Measurements from ENCODE around the gene TIMP2. TPM values are rescaled to one million over a fixed set of nuclear protein-coding genes. Genes with fewer than 3 reads are reported as not detected.

The TIMP2 gene
- total and polyA plus RNA-seq, 4 donors, result 8.9 to 37.6 (median 10.1) TPM

DNA sequence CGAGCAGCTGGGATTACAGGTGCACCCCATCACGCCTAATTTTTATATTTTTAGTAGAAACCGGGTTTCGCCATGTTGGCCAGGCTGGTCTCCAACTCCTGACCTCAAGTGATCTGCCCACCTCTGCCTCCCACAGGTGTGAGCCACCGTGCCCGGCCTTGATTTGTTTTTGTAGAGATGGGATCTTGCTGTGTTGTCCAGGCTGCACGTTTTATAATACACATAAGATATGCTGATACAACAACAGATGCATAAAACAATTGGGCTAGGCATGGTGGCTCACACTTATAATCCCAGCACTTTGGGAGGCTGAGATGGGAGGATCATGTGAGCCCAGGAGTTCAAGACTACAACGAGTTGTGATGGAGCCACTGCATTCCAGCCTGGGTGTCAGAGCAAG lies 90.6 kb downstream of the TIMP2 start:
- WGBS, result 96% methylated on average over 8 of the region's 8 CpGs
- Histone ChIP-seq H3K27ac (ENCODE audit: low read depth in 1 of 2, low read length in 2 of 2) (no peak overlapping the region), H3K4me1 (ENCODE audit: control insufficient read depth in 4 of 4, insufficient read depth in 4 of 4, low read length in 3 of 4) (peaks cover 0 to 25% (median 15%) of the 10 kb centered on the region in 4 donors), H3K4me3 (ENCODE audit: low read depth in 1 of 3, low read length in 3 of 3) (no peak overlapping the region), H3K27me3 (ENCODE audit: control insufficient read depth in 4 of 4, insufficient read depth in 4 of 4, low read length in 3 of 4) (no peaks in the 10 kb centered on the region), H3K36me3 (ENCODE audit: control insufficient read depth in 4 of 4, insufficient read depth in 3 of 4, low read depth in 1 of 4, low read length in 3 of 4) (peaks cover 11 to 63% (median 50%) of the 10 kb centered on the region in 4 donors), H3K9ac (ENCODE audit: low read depth in 1 of 2, low read length in 2 of 2) (no peak overlapping the region), H3K9me3 (ENCODE audit: control insufficient read depth in 4 of 4, low read length in 3 of 4) (no peaks in the 10 kb centered on the region)
- DNase-seq (ENCODE audit: low spot score), result no peak
- TF ChIP-seq, protein P1, sequence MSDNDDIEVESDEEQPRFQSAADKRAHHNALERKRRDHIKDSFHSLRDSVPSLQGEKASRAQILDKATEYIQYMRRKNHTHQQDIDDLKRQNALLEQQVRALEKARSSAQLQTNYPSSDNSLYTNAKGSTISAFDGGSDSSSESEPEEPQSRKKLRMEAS (IDR thresholded peaks at IDR 0.05), result no peak
- TF ChIP-seq, protein P2, sequence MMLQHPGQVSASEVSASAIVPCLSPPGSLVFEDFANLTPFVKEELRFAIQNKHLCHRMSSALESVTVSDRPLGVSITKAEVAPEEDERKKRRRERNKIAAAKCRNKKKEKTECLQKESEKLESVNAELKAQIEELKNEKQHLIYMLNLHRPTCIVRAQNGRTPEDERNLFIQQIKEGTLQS (IDR thresholded peaks at IDR 0.05), result no peak
- TF ChIP-seq RXRA (IDR thresholded peaks at IDR 0.05) (no peak), EGR1 (IDR thresholded peaks at IDR 0.05; ENCODE audit: low read depth in 2 of 2) (no peak), FOXA2 (IDR thresholded peaks at IDR 0.05) (no peak), YY1 (IDR thresholded peaks at IDR 0.05) (no peak)

DNA sequence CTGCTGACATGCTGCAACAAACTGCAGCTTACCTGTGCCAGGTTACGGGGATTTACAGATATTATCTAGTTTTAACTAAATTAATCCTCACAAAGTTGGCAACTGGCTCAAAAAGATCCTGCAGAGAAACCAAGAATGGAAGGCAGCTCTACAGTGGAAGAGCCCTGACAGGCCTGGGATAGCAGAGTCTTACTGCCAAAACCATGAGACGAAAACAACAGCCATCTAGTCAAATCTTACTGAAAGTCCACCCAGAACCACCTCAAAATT lies 92.7 kb downstream of the TIMP2 start:
- Histone ChIP-seq H3K27me3 (ENCODE audit: control insufficient read depth in 4 of 4, insufficient read depth in 4 of 4, low read length in 3 of 4) (no peaks in the 10 kb centered on the region), H3K9me3 (ENCODE audit: control insufficient read depth in 4 of 4, low read length in 3 of 4) (no peaks in the 10 kb centered on the region), H3K36me3 (ENCODE audit: control insufficient read depth in 4 of 4, insufficient read depth in 3 of 4, low read depth in 1 of 4, low read length in 3 of 4) (peaks cover 14 to 76% (median 60%) of the 10 kb centered on the region in 4 donors), H3K4me1 (ENCODE audit: control insufficient read depth in 4 of 4, insufficient read depth in 4 of 4, low read length in 3 of 4) (peaks cover 0 to 8% (median 3%) of the 10 kb centered on the region in 4 donors), H3K4me3 (ENCODE audit: low read depth in 1 of 3, low read length in 3 of 3) (no peak overlapping the region), H3K27ac (ENCODE audit: low read depth in 1 of 2, low read length in 2 of 2) (no peak overlapping the region), H3K9ac (ENCODE audit: low read depth in 1 of 2, low read length in 2 of 2) (no peak overlapping the region)
- DNase-seq (ENCODE audit: low spot score), result no peak
- TF ChIP-seq TAF1 (conservative IDR thresholded peaks at IDR 0.05) (no peak), JUND (IDR thresholded peaks at IDR 0.05) (no peak), RXRA (IDR thresholded peaks at IDR 0.05) (no peak), FOXA2 (IDR thresholded peaks at IDR 0.05) (no peak), HNF4A (conservative IDR thresholded peaks at IDR 0.05) (no peak)
- TF ChIP-seq, protein P2 (IDR thresholded peaks at IDR 0.05), result no peak
- TF ChIP-seq, protein P1 (IDR thresholded peaks at IDR 0.05), result no peak
- TF ChIP-seq, protein P3, sequence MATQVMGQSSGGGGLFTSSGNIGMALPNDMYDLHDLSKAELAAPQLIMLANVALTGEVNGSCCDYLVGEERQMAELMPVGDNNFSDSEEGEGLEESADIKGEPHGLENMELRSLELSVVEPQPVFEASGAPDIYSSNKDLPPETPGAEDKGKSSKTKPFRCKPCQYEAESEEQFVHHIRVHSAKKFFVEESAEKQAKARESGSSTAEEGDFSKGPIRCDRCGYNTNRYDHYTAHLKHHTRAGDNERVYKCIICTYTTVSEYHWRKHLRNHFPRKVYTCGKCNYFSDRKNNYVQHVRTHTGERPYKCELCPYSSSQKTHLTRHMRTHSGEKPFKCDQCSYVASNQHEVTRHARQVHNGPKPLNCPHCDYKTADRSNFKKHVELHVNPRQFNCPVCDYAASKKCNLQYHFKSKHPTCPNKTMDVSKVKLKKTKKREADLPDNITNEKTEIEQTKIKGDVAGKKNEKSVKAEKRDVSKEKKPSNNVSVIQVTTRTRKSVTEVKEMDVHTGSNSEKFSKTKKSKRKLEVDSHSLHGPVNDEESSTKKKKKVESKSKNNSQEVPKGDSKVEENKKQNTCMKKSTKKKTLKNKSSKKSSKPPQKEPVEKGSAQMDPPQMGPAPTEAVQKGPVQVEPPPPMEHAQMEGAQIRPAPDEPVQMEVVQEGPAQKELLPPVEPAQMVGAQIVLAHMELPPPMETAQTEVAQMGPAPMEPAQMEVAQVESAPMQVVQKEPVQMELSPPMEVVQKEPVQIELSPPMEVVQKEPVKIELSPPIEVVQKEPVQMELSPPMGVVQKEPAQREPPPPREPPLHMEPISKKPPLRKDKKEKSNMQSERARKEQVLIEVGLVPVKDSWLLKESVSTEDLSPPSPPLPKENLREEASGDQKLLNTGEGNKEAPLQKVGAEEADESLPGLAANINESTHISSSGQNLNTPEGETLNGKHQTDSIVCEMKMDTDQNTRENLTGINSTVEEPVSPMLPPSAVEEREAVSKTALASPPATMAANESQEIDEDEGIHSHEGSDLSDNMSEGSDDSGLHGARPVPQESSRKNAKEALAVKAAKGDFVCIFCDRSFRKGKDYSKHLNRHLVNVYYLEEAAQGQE (IDR thresholded peaks at IDR 0.05), result no peak
- 95% methylated on average over 2 of the region's 2 CpGs for WGBS

DNA sequence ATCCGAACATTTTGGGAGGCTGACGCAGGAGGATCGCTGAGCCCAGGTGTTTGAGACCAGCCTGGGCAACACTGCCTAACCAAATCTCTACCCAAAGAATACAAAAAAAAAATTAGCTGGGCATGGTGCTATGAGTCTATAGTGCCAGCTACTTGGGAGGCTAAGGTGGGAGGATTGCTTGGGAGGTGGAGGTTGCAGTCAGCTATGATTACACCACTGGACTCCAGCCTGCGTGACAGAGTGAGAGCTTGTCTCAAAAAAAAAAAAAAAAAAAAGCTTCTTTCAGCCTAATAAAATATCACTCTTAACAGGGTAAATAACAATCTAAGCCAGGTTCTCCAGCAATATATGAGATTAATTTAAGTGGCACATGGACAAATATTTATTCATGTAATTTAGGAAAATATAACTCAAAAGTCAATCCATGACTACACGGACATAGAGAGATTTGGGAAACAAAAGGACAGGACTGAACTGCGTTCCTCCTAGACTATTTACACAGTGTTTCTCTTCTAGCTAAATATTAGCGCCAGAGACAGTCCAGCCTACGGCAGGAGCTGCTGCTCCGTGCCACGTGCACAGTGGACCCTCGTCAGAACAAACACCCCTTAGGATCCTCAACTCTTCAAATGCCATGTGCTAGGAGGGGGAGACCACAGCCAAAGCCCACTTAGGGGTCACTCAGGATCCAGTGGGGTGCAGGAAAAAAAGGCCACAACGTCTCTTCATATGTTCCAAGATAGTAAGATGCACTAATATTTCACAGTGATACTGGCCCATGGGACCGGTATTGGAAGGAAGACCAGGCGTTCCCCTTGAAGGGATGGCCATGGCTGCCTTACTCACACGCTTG lies 93.3 kb downstream of the TIMP2 start:
- 65% methylated on average over 15 of the region's 15 CpGs for WGBS
- TF ChIP-seq, protein P4, sequence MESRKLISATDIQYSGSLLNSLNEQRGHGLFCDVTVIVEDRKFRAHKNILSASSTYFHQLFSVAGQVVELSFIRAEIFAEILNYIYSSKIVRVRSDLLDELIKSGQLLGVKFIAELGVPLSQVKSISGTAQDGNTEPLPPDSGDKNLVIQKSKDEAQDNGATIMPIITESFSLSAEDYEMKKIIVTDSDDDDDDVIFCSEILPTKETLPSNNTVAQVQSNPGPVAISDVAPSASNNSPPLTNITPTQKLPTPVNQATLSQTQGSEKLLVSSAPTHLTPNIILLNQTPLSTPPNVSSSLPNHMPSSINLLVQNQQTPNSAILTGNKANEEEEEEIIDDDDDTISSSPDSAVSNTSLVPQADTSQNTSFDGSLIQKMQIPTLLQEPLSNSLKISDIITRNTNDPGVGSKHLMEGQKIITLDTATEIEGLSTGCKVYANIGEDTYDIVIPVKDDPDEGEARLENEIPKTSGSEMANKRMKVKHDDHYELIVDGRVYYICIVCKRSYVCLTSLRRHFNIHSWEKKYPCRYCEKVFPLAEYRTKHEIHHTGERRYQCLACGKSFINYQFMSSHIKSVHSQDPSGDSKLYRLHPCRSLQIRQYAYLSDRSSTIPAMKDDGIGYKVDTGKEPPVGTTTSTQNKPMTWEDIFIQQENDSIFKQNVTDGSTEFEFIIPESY (IDR thresholded peaks at IDR 0.05), result no peak
- TF ChIP-seq RAD21 (IDR thresholded peaks at IDR 0.05), result no peak
- TF ChIP-seq NR2F2 (IDR thresholded peaks at IDR 0.05), result no peak
- peak; percentile 15 for TF ChIP-seq SP1 (IDR thresholded peaks at IDR 0.05)
- TF ChIP-seq FOXA2 (IDR thresholded peaks at IDR 0.05), result no peak
- TF ChIP-seq HNF4G (IDR thresholded peaks at IDR 0.05), result no peak
- peak in 1 of 2 donors; percentile 7 for TF ChIP-seq HNF4A (conservative IDR thresholded peaks at IDR 0.05)
- no peak for TF ChIP-seq YY1 (IDR thresholded peaks at IDR 0.05)
- TF ChIP-seq, protein P5, sequence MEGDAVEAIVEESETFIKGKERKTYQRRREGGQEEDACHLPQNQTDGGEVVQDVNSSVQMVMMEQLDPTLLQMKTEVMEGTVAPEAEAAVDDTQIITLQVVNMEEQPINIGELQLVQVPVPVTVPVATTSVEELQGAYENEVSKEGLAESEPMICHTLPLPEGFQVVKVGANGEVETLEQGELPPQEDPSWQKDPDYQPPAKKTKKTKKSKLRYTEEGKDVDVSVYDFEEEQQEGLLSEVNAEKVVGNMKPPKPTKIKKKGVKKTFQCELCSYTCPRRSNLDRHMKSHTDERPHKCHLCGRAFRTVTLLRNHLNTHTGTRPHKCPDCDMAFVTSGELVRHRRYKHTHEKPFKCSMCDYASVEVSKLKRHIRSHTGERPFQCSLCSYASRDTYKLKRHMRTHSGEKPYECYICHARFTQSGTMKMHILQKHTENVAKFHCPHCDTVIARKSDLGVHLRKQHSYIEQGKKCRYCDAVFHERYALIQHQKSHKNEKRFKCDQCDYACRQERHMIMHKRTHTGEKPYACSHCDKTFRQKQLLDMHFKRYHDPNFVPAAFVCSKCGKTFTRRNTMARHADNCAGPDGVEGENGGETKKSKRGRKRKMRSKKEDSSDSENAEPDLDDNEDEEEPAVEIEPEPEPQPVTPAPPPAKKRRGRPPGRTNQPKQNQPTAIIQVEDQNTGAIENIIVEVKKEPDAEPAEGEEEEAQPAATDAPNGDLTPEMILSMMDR (IDR thresholded peaks at IDR 0.05; ENCODE audit: low read depth, low read length, missing input control), result no peak
- no peak for TF ChIP-seq JUND (IDR thresholded peaks at IDR 0.05)
- Histone ChIP-seq H3K4me3 (ENCODE audit: low read depth in 1 of 3, low read length in 3 of 3) (no peak overlapping the region), H3K9me3 (ENCODE audit: control insufficient read depth in 4 of 4, low read length in 3 of 4) (no peaks in the 10 kb centered on the region), H3K36me3 (ENCODE audit: control insufficient read depth in 4 of 4, insufficient read depth in 3 of 4, low read depth in 1 of 4, low read length in 3 of 4) (peaks cover 15 to 76% (median 59%) of the 10 kb centered on the region in 4 donors), H3K9ac (ENCODE audit: low read depth in 1 of 2, low read length in 2 of 2) (no peak overlapping the region), H3K4me1 (ENCODE audit: control insufficient read depth in 4 of 4, insufficient read depth in 4 of 4, low read length in 3 of 4) (peaks cover 0 to 7% (median 3%) of the 10 kb centered on the region in 4 donors), H3K27ac (ENCODE audit: low read depth in 1 of 2, low read length in 2 of 2) (no peak overlapping the region), H3K27me3 (ENCODE audit: control insufficient read depth in 4 of 4, insufficient read depth in 4 of 4, low read length in 3 of 4) (no peaks in the 10 kb centered on the region)
- DNase-seq (ENCODE audit: low spot score), result no peak
